Lower leg skin (tissue), 4 donors: Measurements from ENCODE around the gene CA7. TPM values are rescaled to one million over a fixed set of nuclear protein-coding genes. Genes with fewer than 3 reads are reported as not detected.

Experiments
- DNase-seq, 2 donors: peaks; one replicate each; pipeline ENCODE4 v3.0.0-alpha.2; 2019; ENCODE audit warnings: low spot score in 2 of 2
- H3K4me3 ChIP-seq: fragments of 200-600 bp; sonication (generic); 2 replicates; pipeline ENCODE4 v1.5.1; 2017; ENCODE audit warnings: mild to moderate bottlenecking, low read depth; ENCODE audit not compliant: poor library complexity, severe bottlenecking
- POLR2A ChIP-seq, 2 donors: fragments of 450-650 bp; IDR thresholded peaks; one replicate each; pipeline ENCODE4 v1.6.1; 2016 to 2017; ENCODE audit warnings: antibody characterized with exemption in 2 of 2, mild to moderate bottlenecking in 1 of 2, moderate library complexity in 1 of 2
- WGBS, 2 donors: methylation state at CpG; one replicate each; pipeline ENCODE4 v1.1.5; 2018; 5-methylcytosine and 5-hydroxymethylcytosine counted together
- intact Hi-C: fragments of 100-400 bp; cut with DNase I; formaldehyde crosslinking; loops from one replicate; pipeline ENCODE4 v1.15.0; 2023; ENCODE audit warnings: low total_unique reads
- total RNA-seq, 4 donors: library from RNA; depleted of rRNA; stranded (reverse); fragments of >200 nt; gene quantifications; one replicate each; pipeline ENCODE4 v1.1.0, GENCODE V29; 2016
- TF ChIP-seq, protein P1 (sequence below), 3 donors: fragments of 450-650 bp; IDR thresholded peaks; one replicate each; pipeline ENCODE4 v1.5.1; 2016; ENCODE audit warnings: antibody characterized with exemption in 3 of 3, mild to moderate bottlenecking in 3 of 3, moderate library complexity in 2 of 3

CA7 gene
- total RNA-seq, 4 donors from 2014 or later: not detected

DNA sequence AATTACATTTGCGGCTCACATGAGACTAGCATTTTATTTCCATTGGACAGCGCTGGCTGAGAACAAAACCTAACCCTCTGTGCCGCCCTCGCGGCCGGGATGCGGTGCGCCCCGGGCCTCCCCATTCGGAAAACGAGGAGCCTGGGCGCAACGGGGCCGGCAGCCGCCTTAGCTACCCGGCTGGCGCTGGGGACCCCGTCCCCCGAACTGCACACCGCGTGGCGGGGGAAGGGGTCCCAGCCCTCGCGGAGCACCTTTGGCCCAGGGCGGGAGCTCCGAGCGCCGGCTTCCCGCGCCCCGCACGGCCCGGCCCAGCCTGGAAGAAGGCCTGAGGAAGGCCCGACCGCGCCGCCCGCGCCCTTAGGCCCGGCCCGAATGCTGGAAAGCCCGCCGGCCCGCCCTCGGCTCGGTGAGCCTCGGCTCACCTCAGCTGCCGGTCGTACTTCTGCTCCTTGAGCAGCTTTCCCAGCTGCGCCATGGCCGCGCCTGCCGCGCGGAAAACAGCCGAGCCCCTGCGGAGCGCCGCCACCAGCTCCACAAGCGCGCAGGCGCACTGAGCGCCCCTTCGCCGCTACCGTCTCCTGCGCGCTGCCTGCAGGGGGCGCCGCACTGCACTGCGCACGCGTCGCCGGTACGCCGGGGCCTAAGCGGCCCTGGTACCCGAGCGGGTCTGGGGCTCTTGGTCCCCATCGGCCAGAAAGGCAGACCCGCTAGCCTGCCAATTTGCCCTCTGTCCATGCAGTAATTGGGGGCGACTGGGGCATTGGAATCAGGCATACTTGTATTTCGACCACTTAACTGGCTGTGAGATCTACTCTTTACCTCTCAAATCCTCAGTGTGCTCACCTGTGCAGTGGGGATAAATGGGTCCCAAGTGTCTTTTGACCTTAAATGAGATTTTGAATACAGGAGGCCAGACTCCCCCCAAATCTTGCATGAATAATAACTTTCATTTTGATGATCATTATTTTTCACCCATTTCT lies 13.5 kb upstream of the CA7 start, which contains the start of gene NAE1:
Gene NAE1 (minus strand): TSS at position 555 of the 983 bp plus-strand sequence. CDS start 77 bp downstream, at position 478.
- intact Hi-C loops: no loop called here
- peak within 1 kb of the TSS; percentile 64 for H3K4me3 ChIP-seq
- WGBS, 2 donors: 1 to 2% methylated on average over 19 to 40 of the region's 84 CpGs
- DNase-seq: peak; percentile 58 to 95
- TF ChIP-seq POLR2A (IDR thresholded peaks at IDR 0.05): peak in 1 of 2 donors; percentile 71
- TF ChIP-seq, protein P1, sequence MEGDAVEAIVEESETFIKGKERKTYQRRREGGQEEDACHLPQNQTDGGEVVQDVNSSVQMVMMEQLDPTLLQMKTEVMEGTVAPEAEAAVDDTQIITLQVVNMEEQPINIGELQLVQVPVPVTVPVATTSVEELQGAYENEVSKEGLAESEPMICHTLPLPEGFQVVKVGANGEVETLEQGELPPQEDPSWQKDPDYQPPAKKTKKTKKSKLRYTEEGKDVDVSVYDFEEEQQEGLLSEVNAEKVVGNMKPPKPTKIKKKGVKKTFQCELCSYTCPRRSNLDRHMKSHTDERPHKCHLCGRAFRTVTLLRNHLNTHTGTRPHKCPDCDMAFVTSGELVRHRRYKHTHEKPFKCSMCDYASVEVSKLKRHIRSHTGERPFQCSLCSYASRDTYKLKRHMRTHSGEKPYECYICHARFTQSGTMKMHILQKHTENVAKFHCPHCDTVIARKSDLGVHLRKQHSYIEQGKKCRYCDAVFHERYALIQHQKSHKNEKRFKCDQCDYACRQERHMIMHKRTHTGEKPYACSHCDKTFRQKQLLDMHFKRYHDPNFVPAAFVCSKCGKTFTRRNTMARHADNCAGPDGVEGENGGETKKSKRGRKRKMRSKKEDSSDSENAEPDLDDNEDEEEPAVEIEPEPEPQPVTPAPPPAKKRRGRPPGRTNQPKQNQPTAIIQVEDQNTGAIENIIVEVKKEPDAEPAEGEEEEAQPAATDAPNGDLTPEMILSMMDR (IDR thresholded peaks at IDR 0.05): peak in 1 of 3 donors; percentile 64

DNA sequence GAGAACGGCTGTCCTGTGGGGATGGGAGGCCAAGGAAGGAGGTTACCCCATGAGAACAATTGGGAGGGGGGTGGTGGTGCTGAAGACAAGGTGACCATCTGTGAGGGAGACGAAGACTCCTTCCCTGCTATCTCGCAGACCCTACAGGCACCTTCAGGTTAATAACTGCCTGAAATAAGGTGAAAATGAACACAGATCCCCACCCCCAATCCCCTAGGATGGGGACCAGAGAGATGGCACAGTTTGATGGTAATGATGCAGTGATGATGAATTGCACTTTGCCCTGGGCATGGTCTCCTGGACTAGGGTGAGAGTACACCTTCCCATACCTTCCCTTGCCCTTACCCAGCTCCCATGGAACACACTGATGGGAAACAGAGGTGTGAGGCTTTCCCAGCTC lies 12.0 kb upstream of the CA7 start:
- H3K4me3 ChIP-seq: no peak overlapping the region
- 82 to 83% methylated on average over 3 of the region's 3 CpGs for WGBS, 2 donors
- no peak for DNase-seq
- intact Hi-C loops: no loop called here
- TF ChIP-seq, protein P1 (IDR thresholded peaks at IDR 0.05): no peak
- TF ChIP-seq POLR2A (IDR thresholded peaks at IDR 0.05): no peak

- intact Hi-C loops: no loop called here
- no peak for DNase-seq
- no peak for TF ChIP-seq POLR2A (IDR thresholded peaks at IDR 0.05)
- TF ChIP-seq, protein P1 (IDR thresholded peaks at IDR 0.05): no peak
- no peak overlapping the region for H3K4me3 ChIP-seq
- WGBS, 2 donors: 65 to 67% methylated on average over 7 of the region's 7 CpGs
Measured at GRCh38 chr16:66832661-66833305, 11.4 kb upstream of the CA7 start.

DNA sequence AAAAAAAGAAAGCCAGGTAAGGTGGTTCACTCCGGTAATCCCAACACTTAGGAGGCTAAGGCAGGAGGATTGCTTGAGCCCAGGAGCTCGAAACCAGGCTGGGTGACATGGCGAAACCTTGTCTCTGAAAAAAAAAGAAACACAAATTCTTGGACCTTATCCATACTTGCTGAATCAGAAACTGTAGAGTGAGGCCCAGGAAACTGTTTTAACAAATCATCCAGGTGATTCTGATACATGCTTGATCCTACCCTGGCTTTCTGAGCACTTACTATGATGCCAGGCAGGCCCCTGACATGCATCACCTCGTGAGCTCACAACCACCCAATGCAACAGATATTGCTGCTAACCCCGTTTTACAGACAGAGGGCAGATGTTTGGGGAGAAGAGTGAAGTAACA lies 9.5 kb upstream of the CA7 start:
- WGBS, 2 donors: 83 to 90% methylated on average over 5 of the region's 5 CpGs
- no peak for TF ChIP-seq POLR2A (IDR thresholded peaks at IDR 0.05)
- TF ChIP-seq, protein P1 (IDR thresholded peaks at IDR 0.05): no peak
- DNase-seq: no peak
- intact Hi-C loops: no loop called here
- no peak overlapping the region for H3K4me3 ChIP-seq

DNA sequence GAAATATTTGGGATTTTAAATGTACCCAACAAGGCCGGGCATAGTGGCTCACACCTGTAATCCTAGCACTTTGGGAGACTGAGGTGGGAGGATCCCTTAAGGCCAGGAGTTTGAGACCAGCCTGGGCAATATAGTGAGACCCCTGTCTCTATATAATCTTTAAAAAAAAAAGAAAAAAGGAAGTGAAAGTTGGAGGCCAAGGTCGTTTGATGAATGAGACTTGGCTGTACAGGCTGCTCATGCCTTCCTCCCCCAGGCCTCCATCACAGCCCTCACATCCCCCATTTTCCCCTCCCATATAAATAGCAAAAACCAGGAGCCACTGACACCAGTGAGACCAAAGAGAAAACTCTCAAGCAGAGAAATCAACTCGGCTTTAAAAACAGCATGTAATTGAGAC lies 3.3 kb upstream of the CA7 start:
- no peak overlapping the region for H3K4me3 ChIP-seq
- intact Hi-C loops: no loop called here
- TF ChIP-seq, protein P1 (IDR thresholded peaks at IDR 0.05): no peak
- no peak for TF ChIP-seq POLR2A (IDR thresholded peaks at IDR 0.05)
- peak in 1 of 2 donors; percentile 8 for DNase-seq
- 48 to 53% methylated on average over 3 of the region's 3 CpGs for WGBS, 2 donors
